Stimulated activated CD4-positive, alpha-beta T cell treated with anti-CD3 and anti-CD28 coated beads, TNF-alpha, amount 100 ng/mL, for 24 hours (primary cell): ENCODE results near the gene TOM1L1.

ENCODE experiments used
- DNase-seq, 3 experiments: peaks; one replicate each; pipeline ENCODE4 v3.0.0-alpha.2; 2020; ENCODE audit warnings: low read depth in 3 of 3

TOM1L1 gene

DNA sequence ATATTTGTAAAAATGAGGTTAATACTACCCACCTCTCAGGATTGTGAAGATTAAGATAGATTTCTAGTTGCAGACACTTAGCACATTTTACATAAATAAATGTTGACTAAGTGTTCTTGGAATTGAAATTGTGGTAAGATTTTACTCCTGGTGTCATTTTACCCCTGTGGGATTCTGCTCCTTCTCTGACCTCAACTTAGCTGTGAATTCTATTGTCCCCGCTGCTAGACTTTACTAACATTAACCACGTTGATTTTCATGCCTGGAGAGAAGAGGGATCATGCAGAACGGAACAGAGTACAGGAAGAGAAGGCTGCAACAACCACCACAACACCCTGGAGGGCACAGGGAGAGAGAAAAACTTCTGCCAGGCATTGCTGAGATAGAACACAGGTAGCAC, 2.1 kb upstream of the TOM1L1 start:
- DNase-seq: no peak

DNA sequence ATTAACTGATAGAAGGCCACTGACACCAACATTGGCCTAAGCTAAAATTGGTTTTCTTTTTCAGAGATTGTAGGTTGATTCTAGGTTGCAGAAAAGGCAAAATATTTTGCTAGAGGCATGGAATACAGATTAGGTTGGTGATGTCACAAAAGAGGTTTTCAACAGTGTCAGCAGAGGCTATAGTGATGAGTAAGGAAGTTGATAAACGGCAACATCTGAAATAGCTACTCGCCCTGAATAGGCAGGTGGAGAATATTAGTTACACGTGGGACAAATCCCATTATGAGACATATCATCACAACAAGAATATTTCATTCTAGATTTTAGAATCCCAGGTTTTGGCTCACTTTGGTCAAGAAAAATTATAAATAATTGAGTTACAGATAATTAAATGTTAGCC, 1.5 kb upstream of the TOM1L1 start:
- no peak for DNase-seq

DNA sequence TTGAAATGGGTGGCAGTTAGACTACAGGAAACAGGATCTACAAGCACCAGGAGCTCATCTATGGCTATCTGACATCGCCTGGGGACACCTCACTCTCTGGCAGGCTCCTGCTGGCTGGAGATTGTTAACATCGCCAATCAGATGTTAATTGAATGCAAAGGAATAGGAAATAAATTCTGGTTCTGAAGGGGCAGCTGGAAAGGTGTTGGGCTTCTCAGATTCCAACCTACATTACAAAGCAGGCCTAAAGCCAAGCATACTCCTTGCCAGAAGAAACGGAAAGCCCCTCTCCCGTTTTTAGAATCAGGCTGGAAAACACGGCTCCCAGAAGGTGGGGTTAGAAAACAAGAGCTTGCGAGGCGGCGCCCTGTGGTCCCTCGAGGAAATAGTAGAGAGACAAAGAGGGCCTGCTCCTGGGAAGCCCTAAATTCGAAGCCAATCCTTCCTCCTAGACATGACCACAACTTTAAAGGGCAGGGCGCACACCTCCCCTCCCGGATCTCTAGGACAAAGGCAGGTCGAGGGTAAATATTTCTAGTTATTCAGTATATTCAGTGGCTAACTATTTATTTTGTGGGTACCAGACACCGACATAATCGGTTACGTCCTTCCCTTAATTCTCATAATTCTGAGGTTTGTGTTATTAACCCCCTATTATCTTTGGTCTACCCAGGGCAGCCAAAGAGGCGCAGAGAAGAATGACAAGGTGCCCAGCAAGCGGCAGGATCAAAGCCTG, 763 bp upstream of the TOM1L1 start:
- DNase-seq: no peak

DNA sequence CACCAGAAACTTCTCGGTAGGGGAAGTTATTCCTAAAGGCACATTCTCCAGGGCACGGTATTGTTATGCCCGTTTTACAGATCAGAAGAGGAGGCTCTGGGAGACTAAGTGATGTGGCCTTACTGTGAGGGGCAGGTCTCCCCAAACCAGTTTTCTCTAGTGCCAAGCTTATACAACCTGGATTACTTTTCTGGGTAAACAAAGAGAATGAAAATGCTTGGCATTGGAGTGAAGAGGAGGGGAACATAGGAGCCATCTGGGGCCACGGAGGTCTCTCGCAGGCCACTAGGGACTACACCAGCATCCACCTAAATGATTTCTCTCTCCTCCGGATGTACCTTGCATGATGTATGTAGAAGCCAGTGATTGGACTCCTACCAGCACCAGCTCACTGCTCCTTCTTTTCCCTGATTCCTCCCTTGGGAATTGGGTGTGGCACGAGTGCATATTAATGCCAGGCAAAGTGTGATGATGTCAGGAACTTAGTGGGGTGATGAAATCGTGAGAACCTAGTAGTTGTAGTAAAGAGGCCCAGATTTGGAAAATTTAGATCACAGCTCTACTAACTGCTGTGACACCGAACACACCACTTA, 674 bp downstream of the TOM1L1 start:
- no peak for DNase-seq

DNA sequence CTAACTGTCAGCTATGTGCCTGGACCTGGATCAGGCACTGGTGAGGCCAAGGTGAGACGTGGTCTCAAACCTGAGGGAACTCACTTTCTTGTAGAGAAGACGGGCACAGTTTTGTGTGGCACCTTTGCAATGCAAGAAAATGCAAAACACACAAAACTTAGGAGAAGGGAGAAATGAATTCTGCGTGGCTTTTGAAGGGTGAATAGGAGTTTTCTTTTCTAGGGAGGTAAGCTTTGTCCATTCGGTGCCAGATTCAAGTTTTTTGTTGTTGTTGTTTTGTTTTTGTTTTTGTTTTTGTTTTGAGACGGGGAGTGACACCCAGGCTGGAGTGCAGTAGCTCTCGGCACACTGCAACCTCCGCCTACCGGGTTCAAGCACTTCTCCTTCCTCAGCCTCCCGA, 1.4 kb downstream of the TOM1L1 start:
- no peak for DNase-seq

DNA sequence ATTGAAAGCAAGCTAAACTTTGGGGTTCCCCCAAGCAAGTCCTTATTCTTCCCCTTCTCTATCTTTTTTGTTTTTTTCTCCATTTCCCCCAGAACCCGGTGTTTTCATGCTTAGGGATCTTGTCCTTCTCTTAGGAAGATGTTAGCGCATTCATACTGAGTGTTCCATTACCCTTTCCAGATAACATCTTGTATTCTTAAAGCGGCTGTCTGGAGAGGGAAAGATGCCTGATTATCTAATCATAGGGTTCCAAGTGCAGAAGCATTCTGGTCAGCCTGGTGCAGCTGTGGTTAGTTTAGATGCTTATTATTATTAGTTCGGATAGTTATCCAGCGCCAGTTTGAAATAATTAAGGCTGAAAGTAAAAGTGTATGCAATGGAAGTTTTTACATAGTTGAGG, 2.0 kb downstream of the TOM1L1 start:
- no peak for DNase-seq

DNA sequence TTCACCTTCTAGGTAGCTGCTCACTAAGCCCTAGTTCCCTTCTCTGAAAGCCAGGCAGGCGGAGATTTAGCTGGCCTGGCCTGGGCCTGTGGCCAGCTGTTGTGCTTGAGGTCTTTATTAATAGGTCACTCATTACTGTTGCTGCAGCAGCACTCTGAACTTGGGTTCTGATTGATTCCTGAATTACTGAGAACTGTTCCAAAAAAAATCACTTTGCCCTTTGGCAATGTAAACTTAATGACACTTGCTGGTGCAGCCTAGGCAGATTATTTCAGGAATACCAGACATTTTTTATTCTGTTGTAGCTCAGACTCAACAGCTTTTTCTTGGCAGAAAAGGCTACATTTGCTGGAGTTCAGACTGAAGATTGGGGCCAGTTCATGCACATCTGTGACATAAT, 2.7 kb downstream of the TOM1L1 start:
- no peak for DNase-seq

DNA sequence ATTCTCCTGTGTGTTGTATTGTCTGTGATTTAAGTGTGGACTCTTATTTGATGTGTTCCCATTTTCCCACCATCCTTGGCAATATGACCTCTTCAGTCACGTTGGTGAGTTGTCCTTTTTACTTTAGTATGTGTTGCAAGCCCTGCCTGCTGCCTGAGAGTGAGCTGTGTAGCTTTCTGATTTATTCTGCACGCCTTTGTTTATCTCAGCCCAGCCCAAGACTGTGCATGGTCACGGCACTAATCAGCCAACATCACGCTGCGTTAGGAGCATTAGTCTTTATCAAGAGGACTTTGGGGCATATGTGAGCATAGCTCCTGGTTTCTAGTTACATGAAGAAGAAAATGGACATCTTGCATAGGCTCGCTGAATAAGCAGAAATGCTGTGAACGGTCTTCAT, 6.0 kb downstream of the TOM1L1 start:
- no peak for DNase-seq

DNA sequence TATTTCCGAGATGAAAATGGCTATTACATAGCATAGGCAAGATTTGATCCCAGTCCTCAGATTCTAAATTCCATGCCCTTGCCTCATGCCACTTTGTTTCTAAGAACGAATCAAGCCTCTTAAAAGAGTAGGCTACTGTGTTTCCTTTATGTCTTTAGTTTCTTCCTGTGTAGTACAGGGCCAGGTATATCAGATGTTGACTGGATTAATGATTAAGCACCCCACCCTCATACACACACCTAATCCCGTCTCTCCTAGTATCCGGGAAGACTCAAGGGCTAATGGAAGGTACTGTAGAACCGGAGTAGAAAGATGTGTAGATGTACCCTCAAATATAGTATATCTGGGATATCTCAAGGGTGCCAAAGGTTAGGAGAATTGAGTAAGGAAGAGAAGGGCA, 6.7 kb downstream of the TOM1L1 start:
- DNase-seq: no peak

DNA sequence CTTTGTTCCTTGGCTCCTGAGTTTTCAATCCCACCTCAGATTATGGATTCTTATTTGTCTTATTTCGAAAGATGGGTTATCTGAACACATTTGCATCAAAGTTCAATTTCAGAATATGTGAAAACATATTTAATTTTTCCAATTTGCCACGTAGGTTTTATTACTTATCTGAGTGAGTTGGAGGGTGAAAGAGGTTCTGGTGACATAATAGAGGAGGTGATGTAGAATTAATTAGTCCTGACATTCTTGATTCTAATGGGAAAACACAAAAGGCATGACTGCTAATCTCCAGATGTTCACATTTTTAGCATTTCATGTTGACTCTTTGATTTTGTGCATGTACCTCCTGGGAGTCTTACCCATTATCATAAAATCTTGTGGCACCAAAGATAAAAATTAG, 9.1 kb downstream of the TOM1L1 start:
- no peak for DNase-seq

DNA sequence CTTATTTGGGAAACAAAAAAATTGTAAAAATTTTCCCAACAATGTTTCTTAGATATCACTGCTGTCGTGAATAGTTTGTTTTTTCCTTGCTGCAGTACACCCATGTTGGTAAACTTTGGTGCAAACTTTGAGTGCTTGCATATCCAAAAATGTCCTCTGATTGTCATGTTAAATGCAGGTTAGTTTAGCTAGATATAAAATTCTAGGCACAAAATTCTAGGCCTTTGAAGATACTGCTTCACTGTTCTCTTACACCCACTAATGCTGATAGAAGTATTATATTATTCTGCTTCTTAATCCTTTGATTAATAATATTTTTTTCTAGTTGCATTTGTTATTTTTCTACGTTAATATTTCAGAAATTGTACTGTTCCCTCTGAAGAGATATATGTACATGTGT, 16.1 kb downstream of the TOM1L1 start:
- no peak for DNase-seq

DNA sequence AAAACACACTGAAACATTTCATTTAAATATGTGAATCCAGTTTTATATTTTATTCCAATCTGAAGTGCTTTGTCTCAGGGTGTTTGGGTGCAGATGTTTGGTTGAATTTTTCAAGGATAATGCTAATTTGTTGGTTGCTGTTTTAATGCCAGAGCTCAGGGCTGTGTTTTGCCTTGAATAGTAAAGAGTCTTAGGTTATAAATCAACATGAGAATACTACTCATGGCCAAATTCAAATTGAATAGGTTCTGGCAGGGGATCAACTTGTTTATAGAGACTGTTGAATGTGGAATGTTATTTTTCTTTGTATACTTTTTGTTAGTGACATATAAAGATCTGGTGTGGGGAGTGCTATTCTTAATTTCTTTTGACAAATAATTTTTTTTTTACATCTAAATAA, 18.8 kb downstream of the TOM1L1 start:
- no peak for DNase-seq

DNA sequence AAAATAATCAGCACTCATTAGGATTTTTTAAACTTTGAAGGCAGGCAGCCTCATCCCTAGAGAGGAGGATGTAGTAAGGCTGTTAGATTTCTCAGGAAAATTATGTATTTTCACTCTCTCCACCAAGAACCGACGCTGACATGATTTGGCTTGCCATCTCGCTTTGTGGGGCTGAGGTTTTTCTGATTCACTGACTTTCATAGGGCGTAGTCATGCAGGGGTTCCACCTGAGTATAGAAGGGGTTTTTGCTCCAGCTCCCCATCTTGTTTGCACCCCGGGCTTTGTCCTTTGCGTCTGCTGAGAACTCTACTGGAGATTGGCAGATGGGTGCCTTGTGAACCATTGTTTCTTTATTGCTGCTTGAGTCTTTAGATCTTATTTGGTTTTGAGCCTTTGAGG, 20.2 kb downstream of the TOM1L1 start:
- no peak for DNase-seq

DNA sequence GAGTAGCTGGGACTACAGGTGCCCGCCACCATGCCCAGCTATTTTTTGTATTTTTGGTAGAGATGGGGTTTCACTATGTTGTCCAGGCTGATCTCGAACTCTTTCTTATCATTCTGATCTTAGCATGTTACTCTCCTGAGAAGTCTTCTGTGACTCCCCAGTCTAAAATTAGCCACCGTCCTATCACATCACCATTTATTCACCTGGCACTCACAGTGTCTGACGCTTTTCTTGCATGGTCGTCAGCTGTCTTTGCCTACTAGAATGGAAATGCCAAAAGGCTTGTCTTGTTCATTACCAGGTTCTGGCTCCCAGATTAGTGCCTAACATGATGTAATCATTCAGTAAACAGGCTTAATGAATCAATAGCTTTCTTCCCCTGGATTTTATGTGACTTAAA, 23.8 kb downstream of the TOM1L1 start:
- DNase-seq: no peak

DNA sequence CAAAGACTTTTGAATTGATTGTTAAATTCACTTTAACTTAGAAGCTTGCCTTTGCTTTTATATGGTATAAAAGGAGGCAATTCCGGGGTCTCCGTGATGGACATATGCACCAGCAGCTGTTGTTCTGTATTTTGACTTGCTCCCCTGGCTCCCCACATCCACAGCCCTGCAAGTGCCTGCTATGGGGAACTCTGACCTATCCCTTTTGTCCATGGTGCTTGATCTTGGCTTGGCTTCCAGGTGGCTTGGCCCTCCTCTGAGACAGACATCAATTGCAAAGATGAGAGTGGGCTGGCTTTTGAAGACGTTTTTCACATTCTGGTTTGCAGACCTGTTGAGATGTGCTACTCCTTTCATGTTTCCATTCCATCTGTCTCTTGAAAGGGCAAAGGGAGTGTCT, 26.9 kb downstream of the TOM1L1 start:
- DNase-seq: no peak

DNA sequence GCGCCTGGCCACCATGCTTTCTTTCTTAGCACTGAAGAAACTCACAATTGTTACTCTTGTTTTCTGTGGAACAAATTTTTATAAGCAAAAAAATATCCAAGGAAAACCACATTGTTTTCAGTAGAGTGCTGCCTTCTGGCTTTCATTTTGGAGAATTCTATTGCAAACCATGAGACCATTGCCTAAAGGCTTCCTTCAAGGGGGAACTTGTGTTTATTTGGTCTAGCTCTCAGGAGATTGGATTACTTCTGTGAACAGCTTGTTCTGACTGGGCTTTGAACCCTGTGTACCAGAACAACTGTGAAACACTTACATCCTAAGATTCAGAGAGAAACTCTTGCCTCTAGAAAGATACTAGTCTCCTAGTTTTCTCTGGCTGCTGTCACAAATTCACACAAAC, 32.1 kb downstream of the TOM1L1 start:
- DNase-seq: no peak

DNA sequence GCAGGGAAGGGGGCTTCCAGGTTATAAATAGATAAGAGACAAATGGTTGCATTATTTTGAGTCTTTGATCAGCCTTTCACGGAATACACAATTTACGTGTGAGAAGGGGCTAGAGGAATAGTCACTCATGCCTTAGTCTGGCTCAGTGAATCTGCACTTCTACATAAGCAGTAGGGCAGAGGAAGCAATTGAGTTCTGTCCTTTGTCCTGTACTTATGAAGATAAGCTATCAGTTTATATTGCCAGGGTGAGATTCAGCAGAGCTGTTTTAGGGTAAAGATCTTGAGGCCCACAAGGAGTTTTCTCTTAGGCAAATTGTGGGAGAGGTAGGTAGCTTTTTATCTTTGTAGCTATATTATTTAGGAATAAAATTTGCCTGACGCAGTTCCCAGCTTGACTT, 33.3 kb downstream of the TOM1L1 start:
- no peak for DNase-seq

DNA sequence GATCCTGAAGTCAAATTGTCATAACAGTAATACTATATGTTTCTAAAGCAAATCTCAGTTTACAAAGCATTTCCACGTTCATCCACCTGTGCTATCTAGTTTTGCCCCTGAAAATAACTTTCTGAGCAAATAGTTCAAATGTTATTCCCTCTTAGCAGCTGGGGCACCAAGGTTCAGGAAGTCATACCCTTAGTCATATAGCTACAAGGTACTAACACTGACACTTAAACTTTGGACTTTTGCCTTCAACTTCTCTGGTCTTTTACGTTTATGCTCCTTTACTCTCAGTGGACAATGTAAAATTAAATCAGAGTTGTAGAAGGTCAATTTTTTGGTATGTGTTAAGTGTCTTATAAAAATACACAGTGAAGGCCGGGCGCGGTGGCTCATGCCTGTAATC, 34.8 kb downstream of the TOM1L1 start:
- DNase-seq: no peak

DNA sequence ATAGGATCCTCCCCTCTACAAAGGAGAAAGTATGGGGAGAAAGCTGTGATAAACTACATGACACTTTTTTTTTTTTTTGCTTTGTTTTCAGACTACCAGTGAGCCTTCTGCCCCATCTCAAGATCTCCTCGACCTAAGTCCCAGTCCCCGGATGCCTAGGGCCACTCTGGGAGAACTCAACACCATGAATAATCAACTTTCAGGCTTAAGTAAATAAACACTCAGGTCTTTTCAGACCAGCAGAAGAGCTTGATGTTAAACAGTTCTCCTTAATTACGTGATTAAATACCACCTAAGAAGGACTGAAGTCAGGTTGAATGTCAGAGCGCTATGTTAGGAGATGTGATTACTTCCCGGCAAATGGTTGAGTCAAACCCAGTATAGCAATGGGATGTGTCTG, 36.4 kb downstream of the TOM1L1 start:
- DNase-seq: no peak

DNA sequence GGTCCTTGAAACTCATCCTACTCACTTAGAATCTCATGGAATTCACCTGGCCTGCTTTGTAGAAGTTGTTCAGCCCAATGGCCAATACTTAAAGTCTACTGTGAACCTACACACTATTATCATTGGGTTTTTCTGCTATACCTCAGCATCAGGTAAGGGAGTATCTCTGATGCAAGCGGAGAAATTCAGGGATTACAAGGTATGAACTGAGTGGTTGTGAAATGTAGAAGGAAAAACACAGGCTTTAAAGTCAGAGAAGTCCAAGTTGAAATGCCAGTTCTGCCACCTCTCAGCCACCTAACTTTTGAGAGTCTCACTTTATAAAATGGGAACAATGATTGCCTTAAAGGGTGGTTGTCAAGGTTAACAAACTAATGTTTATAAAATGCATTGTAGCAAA, 36.8 kb downstream of the TOM1L1 start:
- no peak for DNase-seq

DNA sequence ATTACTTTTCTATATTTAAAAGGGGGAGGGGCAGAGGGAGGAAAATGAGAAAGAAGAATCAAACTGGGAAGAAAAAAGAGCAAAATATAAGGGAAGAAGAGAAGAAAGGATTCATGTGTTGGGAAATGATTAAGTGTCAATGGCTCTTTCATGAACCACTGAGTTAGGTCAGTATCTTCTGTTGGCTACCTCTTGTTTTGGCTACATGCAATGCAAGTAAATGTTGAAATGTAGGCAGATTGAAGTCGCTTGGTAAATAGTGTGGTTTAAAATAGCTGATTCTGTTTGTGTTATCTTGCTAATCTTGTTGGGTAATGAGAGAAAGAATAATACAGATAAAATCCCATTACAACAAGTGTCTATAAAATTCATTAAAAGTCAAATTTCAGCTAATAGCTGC, 40.6 kb downstream of the TOM1L1 start:
- DNase-seq: no peak

DNA sequence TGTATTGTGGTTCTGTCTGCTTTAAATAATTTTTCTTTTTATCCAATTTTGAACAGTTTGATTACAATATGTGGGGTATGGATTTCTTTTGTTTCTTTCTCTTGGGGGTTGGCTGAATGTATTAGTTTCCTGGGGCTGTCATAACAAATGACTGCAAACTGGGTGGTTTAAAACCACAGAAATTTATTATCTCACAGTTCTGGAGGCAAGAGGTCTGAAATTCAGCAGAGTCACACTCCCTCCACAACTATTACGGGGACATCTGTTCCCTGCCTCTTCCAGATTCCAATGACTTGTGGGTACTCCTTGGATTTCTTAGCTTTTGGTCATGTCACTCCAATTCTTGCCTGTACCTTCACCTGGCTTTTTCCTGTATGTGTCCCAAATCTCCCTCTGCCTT, 44.1 kb downstream of the TOM1L1 start:
- no peak for DNase-seq

DNA sequence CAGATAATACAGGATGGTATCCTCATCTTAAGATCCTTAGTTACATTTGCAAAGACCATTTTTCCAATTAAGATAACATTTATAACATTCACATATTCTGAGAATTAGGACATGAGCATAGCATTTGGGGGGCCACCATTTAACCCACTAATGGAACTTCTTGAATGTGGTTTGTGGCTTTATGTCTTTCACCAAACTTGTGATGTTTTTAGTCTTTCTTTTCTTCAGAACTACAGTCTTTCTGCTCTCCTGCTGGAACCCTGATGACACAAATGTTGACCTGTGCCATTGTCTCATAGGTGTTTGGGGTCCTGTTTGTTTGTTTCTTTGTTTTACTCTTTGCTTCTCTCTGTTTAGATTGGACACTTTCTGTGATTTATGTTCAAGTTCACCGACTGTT, 44.6 kb downstream of the TOM1L1 start:
- DNase-seq: no peak

DNA sequence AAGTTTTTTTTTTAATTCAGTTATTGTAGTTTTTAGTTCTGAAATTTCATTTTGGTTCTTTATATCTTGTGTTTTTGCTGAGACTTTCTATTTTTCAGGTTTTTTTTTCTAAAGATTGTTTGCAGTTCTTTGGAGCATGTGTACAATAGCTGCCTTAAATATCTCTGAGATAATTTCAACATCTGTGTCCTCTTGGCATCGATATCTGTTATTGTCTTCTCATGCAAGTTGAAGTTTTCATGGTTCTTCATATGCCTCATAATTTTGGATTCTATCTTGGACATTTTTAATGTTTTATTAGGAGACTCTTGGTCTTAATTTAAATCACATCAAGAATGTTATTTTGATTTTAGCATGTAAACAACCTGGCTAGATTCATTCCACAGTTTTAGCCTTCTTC, 45.0 kb downstream of the TOM1L1 start:
- DNase-seq: no peak
